Astrocyte (in vitro differentiated cells and primary cell): ENCODE results near the gene EML6.

Source experiments
- CTCF ChIP-seq: IDR thresholded peaks from 2 replicates; pipeline ENCODE4 v1.5.1; 2011; ENCODE audit warnings: low read depth, mild to moderate bottlenecking, inconsistent platforms, low read length, moderate library complexity; ENCODE audit not compliant: insufficient read depth
- EZH2 ChIP-seq: IDR thresholded peaks from 2 replicates; pipeline ENCODE4 v1.6.1; 2012; ENCODE audit warnings: mild to moderate bottlenecking, low read length, inconsistent platforms; ENCODE audit not compliant: insufficient read depth

GRCh38 chr2:54906716-54907115 is 183.3 kb downstream of the EML6 start:
- no peak for TF ChIP-seq EZH2
- no peak for TF ChIP-seq CTCF
